Mesothelial cell of epicardium (in vitro differentiated cells): ENCODE results near the gene TCERG1L. TPM values are rescaled to one million over a fixed set of nuclear protein-coding genes. Genes with fewer than 3 reads are reported as not detected.

Experiments
- DNase-seq, 2 experiments: peaks; one replicate each; pipeline ENCODE4 v3.0.0; 2021; ENCODE audit warnings: low spot score in 2 of 2; ENCODE audit not compliant: unreplicated experiment in 2 of 2
- H3K27ac Mint-ChIP-seq: 2 replicates; pipeline ENCODE4 v1.8.0; 2021; ENCODE audit warnings: mixed read lengths
- H3K27me3 Mint-ChIP-seq: 2 replicates; pipeline ENCODE4 v1.8.0; 2021; ENCODE audit warnings: low read depth, mixed read lengths
- H3K36me3 Mint-ChIP-seq: 2 replicates; pipeline ENCODE4 v1.8.0; 2021; ENCODE audit warnings: mixed read lengths
- H3K4me1 Mint-ChIP-seq: 2 replicates; pipeline ENCODE4 v1.8.0; 2021; ENCODE audit warnings: mixed read lengths
- H3K4me3 Mint-ChIP-seq: 2 replicates; pipeline ENCODE4 v1.8.0; 2021; ENCODE audit warnings: mild to moderate bottlenecking, moderate library complexity, mixed read lengths
- H3K9me3 Mint-ChIP-seq: 2 replicates; pipeline ENCODE4 v1.8.0; 2021; ENCODE audit warnings: mixed read lengths
- CTCF ChIP-seq: fragments of 200-600 bp; sonication (generic); IDR thresholded peaks from one replicate; pipeline ENCODE4 v1.5.0; 2021; ENCODE audit warnings: antibody characterized with exemption; ENCODE audit not compliant: unreplicated experiment
- total RNA-seq: library from RNA; stranded (reverse); gene quantifications from 3 replicates; pipeline ENCODE4 v1.2.1, GENCODE V29; 2021

TCERG1L gene
- total RNA-seq, 1 donor from 2014 or later, result 0.63 TPM

- TF ChIP-seq CTCF, result no peak
- H3K27me3 Mint-ChIP-seq, result no peaks in the 10 kb centered on the region
- H3K4me3 Mint-ChIP-seq, result no peak overlapping the region
- H3K4me1 Mint-ChIP-seq, result peaks cover 23% of the 10 kb centered on the region
- H3K9me3 Mint-ChIP-seq, result peaks cover 3% of the 10 kb centered on the region
- no peak for DNase-seq
- H3K36me3 Mint-ChIP-seq, result no peaks in the 10 kb centered on the region
- H3K27ac Mint-ChIP-seq, result no peak overlapping the region
These were observed 185.9 kb downstream of the TCERG1L start for GRCh38 chr10:131125511-131126225.

GRCh38 chr10:131124945-131125344, 186.6 kb downstream of the TCERG1L start:
- H3K4me3 Mint-ChIP-seq, result no peak overlapping the region

GRCh38 chr10:131123496-131123895, 188.0 kb downstream of the TCERG1L start:
- TF ChIP-seq CTCF, result no peak
- DNase-seq, result no peak
- Mint-ChIP-seq H3K9me3 (peaks cover 3% of the 10 kb centered on the region), H3K36me3 (no peaks in the 10 kb centered on the region), H3K27ac (no peak overlapping the region), H3K27me3 (no peaks in the 10 kb centered on the region), H3K4me1 (peaks cover 18% of the 10 kb centered on the region), H3K4me3 (no peak overlapping the region)

More at GRCh38 chr10:131124945-131125344, 186.6 kb downstream of the TCERG1L start:
- peaks cover 23% of the 10 kb centered on the region for H3K4me1 Mint-ChIP-seq
- TF ChIP-seq CTCF, result no peak
- H3K36me3 Mint-ChIP-seq, result no peaks in the 10 kb centered on the region
- H3K9me3 Mint-ChIP-seq, result peaks cover 3% of the 10 kb centered on the region
- no peak for DNase-seq
- H3K27me3 Mint-ChIP-seq, result no peaks in the 10 kb centered on the region
- H3K27ac Mint-ChIP-seq, result no peak overlapping the region

- Mint-ChIP-seq H3K36me3 (no peaks in the 10 kb centered on the region), H3K9me3 (peaks cover 3% of the 10 kb centered on the region), H3K4me3 (no peak overlapping the region), H3K4me1 (peaks cover 6% of the 10 kb centered on the region), H3K27ac (no peak overlapping the region), H3K27me3 (no peaks in the 10 kb centered on the region)
- TF ChIP-seq CTCF, result no peak
- DNase-seq, result no peak
These were observed 189.9 kb downstream of the TCERG1L start for GRCh38 chr10:131121511-131122035.

GRCh38 chr10:131119626-131120355, 191.7 kb downstream of the TCERG1L start:
- Mint-ChIP-seq H3K27me3 (no peaks in the 10 kb centered on the region), H3K4me1 (peaks cover 4% of the 10 kb centered on the region), H3K9me3 (peaks cover 3% of the 10 kb centered on the region), H3K27ac (no peak overlapping the region), H3K4me3 (no peak overlapping the region), H3K36me3 (no peaks in the 10 kb centered on the region)
- no peak for TF ChIP-seq CTCF
- DNase-seq, result no peak
